WTC11 (cell line): ENCODE results near the gene CD46.
"Not testable (repeated sequence)": the region's sequence is repeated elsewhere in the genome, so short reads cannot be mapped to it uniquely, and the experiment has no call there.

Experiments used
- CBFB ChIP-seq: sonication (generic); formaldehyde crosslinking; IDR thresholded peaks from 2 replicates; pipeline ENCODE4 v1.8.1; 2022; ENCODE audit warnings: mild to moderate bottlenecking, low read depth, missing genetic modification reagents
- ESRRA ChIP-seq: sonication (generic); formaldehyde crosslinking; IDR thresholded peaks from 2 replicates; pipeline ENCODE4 v1.8.1; 2022; ENCODE audit warnings: mild to moderate bottlenecking, missing genetic modification reagents, borderline replicate concordance
- ETV6 ChIP-seq: sonication (generic); formaldehyde crosslinking; IDR thresholded peaks from 2 replicates; pipeline ENCODE4 v1.8.1; 2022; ENCODE audit warnings: mild to moderate bottlenecking, missing genetic modification reagents
- FOXJ3 ChIP-seq: sonication (generic); formaldehyde crosslinking; IDR thresholded peaks from 2 replicates; pipeline ENCODE4 v1.9.0; 2021; ENCODE audit warnings: missing genetic modification reagents, mild to moderate bottlenecking, borderline replicate concordance
- GABPB1 ChIP-seq: sonication (generic); formaldehyde crosslinking; IDR thresholded peaks from 2 replicates; pipeline ENCODE4 v1.8.1; 2023; ENCODE audit warnings: mild to moderate bottlenecking, missing genetic modification reagents
- IRF2 ChIP-seq: sonication (generic); formaldehyde crosslinking; IDR thresholded peaks from 2 replicates; pipeline ENCODE4 v1.8.0; 2022; ENCODE audit warnings: low read depth, missing genetic modification reagents, borderline replicate concordance
- SP1 ChIP-seq: sonication (generic); formaldehyde crosslinking; conservative IDR thresholded peaks from 2 replicates; pipeline ENCODE4 v1.8.1; 2022; ENCODE audit warnings: missing genetic modification reagents
- TEAD4 ChIP-seq: sonication (generic); formaldehyde crosslinking; IDR thresholded peaks from 2 replicates; pipeline ENCODE4 v1.8.0; 2022; ENCODE audit warnings: mild to moderate bottlenecking, missing genetic modification reagents
- ZNF121 ChIP-seq: sonication (generic); formaldehyde crosslinking; IDR thresholded peaks from 2 replicates; pipeline ENCODE4 v1.8.0; 2023; ENCODE audit warnings: missing genetic modification reagents
- ZNF232 ChIP-seq: sonication (generic); formaldehyde crosslinking; IDR thresholded peaks from 2 replicates; pipeline ENCODE4 v1.8.0; 2022; ENCODE audit warnings: mild to moderate bottlenecking, missing genetic modification reagents
- TF ChIP-seq, protein P1 (sequence below): fragments of 200-600 bp; IDR thresholded peaks from 2 replicates; pipeline ENCODE4 v1.8.0; 2022; ENCODE audit warnings: antibody characterized with exemption
- TF ChIP-seq, protein P2 (sequence below): sonication (generic); formaldehyde crosslinking; IDR thresholded peaks from 2 replicates; pipeline ENCODE4 v1.8.0; 2022; ENCODE audit warnings: mild to moderate bottlenecking, missing genetic modification reagents
- TF ChIP-seq, protein P3 (sequence below): sonication (generic); formaldehyde crosslinking; IDR thresholded peaks from 2 replicates; pipeline ENCODE4 v1.8.1; 2022; ENCODE audit warnings: low read depth, missing genetic modification reagents, borderline replicate concordance

DNA sequence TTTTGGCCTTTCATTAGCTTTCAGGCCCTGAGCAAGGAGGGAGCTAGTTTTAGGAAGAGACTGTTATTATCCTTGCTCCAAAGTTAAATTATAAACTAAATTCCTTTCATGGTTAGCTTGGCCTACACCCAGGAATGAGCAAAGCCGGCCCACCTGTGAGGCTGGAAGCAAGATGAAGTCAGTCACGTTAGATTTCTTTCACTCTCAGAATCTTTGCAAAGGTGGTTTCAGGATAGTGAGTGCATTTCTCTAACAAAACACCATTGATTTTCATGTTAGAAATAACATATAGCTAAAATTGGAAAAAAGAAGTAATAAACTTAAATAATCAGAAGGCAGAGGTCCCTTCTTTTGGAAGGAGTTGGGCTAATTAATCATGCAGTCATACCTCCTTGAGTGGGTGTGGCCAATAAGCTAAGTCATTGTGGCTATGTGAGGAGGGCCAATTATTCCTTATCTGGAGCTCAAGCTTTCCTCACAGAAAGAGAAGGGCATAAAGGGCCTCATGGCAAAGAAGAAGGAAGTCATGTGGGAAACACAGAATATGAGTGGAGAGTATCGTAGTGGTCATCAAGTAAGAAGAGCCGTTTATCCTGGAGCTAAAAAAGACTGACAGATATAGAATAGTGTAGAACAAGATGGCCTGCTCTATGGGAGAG, 23.5 kb upstream of the CD46 start:
- not testable (repeated sequence) for TF ChIP-seq ZNF232 (CRISPR knock-in tag); ETV6 (CRISPR knock-in tag); ZNF121 (CRISPR knock-in tag); SP1 (CRISPR knock-in tag); ESRRA (CRISPR knock-in tag); GABPB1 (CRISPR knock-in tag); CBFB (CRISPR knock-in tag); FOXJ3 (CRISPR knock-in tag); IRF2 (CRISPR knock-in tag); TEAD4
- TF ChIP-seq, protein P1, sequence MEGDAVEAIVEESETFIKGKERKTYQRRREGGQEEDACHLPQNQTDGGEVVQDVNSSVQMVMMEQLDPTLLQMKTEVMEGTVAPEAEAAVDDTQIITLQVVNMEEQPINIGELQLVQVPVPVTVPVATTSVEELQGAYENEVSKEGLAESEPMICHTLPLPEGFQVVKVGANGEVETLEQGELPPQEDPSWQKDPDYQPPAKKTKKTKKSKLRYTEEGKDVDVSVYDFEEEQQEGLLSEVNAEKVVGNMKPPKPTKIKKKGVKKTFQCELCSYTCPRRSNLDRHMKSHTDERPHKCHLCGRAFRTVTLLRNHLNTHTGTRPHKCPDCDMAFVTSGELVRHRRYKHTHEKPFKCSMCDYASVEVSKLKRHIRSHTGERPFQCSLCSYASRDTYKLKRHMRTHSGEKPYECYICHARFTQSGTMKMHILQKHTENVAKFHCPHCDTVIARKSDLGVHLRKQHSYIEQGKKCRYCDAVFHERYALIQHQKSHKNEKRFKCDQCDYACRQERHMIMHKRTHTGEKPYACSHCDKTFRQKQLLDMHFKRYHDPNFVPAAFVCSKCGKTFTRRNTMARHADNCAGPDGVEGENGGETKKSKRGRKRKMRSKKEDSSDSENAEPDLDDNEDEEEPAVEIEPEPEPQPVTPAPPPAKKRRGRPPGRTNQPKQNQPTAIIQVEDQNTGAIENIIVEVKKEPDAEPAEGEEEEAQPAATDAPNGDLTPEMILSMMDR: not testable (repeated sequence)
- TF ChIP-seq, protein P2, sequence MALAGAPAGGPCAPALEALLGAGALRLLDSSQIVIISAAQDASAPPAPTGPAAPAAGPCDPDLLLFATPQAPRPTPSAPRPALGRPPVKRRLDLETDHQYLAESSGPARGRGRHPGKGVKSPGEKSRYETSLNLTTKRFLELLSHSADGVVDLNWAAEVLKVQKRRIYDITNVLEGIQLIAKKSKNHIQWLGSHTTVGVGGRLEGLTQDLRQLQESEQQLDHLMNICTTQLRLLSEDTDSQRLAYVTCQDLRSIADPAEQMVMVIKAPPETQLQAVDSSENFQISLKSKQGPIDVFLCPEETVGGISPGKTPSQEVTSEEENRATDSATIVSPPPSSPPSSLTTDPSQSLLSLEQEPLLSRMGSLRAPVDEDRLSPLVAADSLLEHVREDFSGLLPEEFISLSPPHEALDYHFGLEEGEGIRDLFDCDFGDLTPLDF (CRISPR knock-in tag): not testable (repeated sequence)
- TF ChIP-seq, protein P3, sequence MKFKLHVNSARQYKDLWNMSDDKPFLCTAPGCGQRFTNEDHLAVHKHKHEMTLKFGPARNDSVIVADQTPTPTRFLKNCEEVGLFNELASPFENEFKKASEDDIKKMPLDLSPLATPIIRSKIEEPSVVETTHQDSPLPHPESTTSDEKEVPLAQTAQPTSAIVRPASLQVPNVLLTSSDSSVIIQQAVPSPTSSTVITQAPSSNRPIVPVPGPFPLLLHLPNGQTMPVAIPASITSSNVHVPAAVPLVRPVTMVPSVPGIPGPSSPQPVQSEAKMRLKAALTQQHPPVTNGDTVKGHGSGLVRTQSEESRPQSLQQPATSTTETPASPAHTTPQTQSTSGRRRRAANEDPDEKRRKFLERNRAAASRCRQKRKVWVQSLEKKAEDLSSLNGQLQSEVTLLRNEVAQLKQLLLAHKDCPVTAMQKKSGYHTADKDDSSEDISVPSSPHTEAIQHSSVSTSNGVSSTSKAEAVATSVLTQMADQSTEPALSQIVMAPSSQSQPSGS: not testable (repeated sequence)
